Lower leg skin (tissue), 3 donors: ENCODE measurements around the gene HNRNPUL2.

Experiments
- CTCF ChIP-seq, 3 donors: fragments of 450-650 bp; IDR thresholded peaks; one replicate each; pipeline ENCODE4 v1.5.1; 2016; ENCODE audit warnings: antibody characterized with exemption in 3 of 3, mild to moderate bottlenecking in 3 of 3, moderate library complexity in 2 of 3
- POLR2A ChIP-seq, 2 donors: fragments of 450-650 bp; IDR thresholded peaks; one replicate each; pipeline ENCODE4 v1.6.1; 2016 to 2017; ENCODE audit warnings: antibody characterized with exemption in 2 of 2, mild to moderate bottlenecking in 1 of 2, moderate library complexity in 1 of 2

- TF ChIP-seq CTCF (IDR thresholded peaks at IDR 0.05) (no peak), POLR2A (IDR thresholded peaks at IDR 0.05) (no peak)
Observed at GRCh38 chr11:62770778-62771143, 43.5 kb upstream of the HNRNPUL2 start.
